ENCODE data around the gene PIP5K1A.
A peak's percentile ranks its signal among the peaks of the same experiment; 100 is the strongest.
"Not testable (repeated sequence)": the region's sequence is repeated elsewhere in the genome, so short reads cannot be mapped to it uniquely, and the experiment has no call there.

PIP5K1A gene

DNA sequence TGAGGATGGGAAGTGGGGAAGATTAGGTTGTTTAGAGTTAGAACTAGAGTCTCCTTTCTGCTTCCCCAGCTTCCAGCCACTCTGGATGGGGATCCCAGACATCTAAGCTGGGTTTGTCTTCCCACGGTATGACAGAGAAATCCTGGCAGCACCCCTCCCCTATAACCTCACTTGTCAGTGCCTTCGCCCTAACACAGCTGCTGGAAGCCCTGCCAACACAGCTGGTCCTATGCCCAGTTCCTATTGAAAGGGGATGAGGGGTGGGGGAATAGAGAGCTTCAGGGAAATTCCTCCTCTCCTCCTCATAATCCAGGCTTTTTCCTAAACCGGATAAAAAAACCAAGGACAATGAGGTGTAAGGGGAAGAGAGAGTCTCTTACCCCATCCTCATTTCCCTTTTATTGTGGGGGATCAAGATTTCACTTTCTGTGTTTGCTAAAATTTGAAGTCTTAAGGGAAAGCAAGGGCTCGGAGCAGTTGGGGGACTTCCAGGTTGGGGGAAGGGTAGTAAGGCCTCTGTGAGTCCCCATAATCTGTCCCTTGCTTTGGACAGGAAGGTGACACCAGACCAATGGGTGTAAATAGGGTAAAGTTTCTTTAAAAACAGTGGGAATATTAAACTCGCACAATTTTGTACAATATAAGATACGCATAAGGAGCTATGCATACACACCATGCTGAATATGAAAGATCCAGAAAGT is 23.2 kb upstream of the PIP5K1A start:
- TF ChIP-seq, protein P1, sequence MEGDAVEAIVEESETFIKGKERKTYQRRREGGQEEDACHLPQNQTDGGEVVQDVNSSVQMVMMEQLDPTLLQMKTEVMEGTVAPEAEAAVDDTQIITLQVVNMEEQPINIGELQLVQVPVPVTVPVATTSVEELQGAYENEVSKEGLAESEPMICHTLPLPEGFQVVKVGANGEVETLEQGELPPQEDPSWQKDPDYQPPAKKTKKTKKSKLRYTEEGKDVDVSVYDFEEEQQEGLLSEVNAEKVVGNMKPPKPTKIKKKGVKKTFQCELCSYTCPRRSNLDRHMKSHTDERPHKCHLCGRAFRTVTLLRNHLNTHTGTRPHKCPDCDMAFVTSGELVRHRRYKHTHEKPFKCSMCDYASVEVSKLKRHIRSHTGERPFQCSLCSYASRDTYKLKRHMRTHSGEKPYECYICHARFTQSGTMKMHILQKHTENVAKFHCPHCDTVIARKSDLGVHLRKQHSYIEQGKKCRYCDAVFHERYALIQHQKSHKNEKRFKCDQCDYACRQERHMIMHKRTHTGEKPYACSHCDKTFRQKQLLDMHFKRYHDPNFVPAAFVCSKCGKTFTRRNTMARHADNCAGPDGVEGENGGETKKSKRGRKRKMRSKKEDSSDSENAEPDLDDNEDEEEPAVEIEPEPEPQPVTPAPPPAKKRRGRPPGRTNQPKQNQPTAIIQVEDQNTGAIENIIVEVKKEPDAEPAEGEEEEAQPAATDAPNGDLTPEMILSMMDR (IDR thresholded peaks at IDR 0.05; ENCODE audit: low read depth, low read length) = no peak
- in situ Hi-C loops (cut with HindIII; ENCODE audit: low sequenced_read_pairs) = no loop called here
- H3K4me3 ChIP-seq (ENCODE audit: low read depth, low read length) = no peak overlapping the region
- DNase-seq (ENCODE audit: low read depth, low spot score) = no peak

DNA sequence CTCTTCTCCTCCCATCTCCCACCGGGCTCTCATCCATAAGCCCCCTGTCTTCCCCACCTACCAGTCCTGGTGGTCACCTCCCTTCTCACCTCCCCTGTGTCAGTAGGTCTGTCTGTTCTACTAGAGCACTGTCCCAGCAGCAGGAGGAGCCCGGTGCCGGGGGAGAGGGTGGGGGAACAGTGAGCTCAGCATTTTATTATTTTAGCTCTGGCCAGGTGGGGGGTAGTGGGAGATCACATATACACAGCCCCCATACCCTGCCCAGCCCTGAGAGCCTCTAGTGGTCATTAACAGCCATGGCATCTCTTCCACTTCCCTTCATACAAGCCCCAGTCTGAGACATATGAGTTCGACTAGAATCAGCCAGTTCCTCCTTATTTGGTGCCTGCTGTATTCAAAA is 22.5 kb upstream of the PIP5K1A start, which contains the start of gene TMOD4:
TMOD4 (minus strand) TSS at position 119 of the 400 bp plus-strand sequence. CDS start 1,106 bp downstream, outside the sequence.
- DNase-seq (ENCODE audit: low read depth, low spot score) = peak; percentile 13
- TF ChIP-seq, protein P1 (IDR thresholded peaks at IDR 0.05; ENCODE audit: low read depth, low read length) = peak; percentile 70
- in situ Hi-C loops (cut with HindIII; ENCODE audit: low sequenced_read_pairs) = no loop called here

DNA sequence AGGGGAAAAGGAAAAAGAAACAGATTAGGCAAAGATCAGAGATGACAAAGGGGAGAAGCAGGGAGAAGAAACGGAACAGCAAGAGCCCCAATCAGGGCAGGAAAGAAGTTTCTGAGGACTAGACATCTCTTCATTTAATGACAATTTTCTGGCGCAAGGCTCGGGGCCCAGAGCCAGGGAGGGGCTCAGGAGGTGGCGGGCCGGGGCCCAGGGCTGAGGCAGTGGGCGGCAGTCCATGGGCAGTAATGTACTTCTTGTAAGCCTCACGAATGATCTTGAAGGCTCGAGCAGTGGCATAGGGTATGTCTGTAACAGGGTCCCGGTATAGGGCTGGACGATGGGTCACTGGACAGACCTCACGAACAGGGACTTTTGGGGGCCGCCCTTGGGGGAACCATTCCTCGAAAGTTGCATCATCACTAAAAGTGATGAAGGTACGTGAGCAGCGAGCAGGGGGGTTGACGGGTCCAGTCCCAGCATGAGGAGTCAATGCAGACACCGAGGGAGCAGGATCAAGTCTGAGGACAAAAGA is 21.8 kb upstream of the PIP5K1A start:
- DNase-seq (ENCODE audit: low read depth, low spot score) = no peak
- TF ChIP-seq, protein P1 (IDR thresholded peaks at IDR 0.05; ENCODE audit: low read depth, low read length) = no peak
- H3K4me3 ChIP-seq (ENCODE audit: low read depth, low read length) = no peak overlapping the region
- in situ Hi-C loops (cut with HindIII; ENCODE audit: low sequenced_read_pairs) = no loop called here

More for the DNA sequence above, 22.5 kb upstream of the PIP5K1A start, which contains the start of gene TMOD4:
- H3K4me3 ChIP-seq (ENCODE audit: low read depth, low read length) = no peak within 1 kb of the TSS

DNA sequence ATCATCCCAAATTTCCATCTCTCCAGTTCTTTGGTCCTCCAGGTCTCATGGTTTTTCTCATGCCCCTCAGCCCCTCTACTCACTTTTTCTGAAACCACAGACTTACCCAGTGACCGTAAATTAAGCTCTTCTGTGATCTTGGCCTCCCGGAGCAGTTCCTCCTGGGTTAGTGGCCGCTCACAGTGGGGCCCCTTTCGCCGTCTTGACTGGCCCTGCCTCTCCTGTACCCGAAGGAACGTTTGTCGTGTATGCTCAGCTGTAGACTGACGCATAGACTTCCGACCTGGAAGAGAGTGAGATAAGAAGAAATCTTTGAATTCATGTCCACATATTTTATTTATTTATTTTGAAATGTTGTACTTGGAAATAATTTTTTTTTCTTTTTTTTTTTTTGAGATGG is 14.1 kb upstream of the PIP5K1A start:
- TF ChIP-seq, protein P1 (IDR thresholded peaks at IDR 0.05; ENCODE audit: low read depth, low read length) = no peak
- in situ Hi-C loops (cut with HindIII; ENCODE audit: low sequenced_read_pairs) = no loop called here
- no peak for DNase-seq (ENCODE audit: low read depth, low spot score)
- H3K4me3 ChIP-seq (ENCODE audit: low read depth, low read length) = no peak overlapping the region

DNA sequence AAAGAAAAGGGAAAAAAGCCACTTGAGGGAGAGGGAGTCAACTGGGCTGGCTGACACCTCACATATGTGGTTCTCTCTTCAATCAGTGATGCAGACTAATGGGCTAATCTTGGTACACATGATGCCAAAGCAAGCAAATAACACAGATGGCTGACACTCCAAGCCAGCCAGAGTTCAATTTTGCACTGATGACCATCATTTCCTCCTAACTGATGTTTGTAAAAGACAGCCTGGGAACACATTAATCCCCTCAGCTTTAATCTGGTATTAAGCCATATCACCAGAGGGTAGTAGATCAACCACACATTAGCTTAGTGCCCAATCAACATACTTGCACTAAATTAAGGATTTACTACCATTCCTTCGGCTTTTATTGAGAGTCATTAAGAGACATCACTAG is 11.1 kb upstream of the PIP5K1A start:
- in situ Hi-C loops (cut with HindIII; ENCODE audit: low sequenced_read_pairs) = no loop called here
- no peak for DNase-seq (ENCODE audit: low read depth, low spot score)
- TF ChIP-seq, protein P1 (IDR thresholded peaks at IDR 0.05; ENCODE audit: low read depth, low read length) = no peak
- no peak overlapping the region for H3K4me3 ChIP-seq (ENCODE audit: low read depth, low read length)

DNA sequence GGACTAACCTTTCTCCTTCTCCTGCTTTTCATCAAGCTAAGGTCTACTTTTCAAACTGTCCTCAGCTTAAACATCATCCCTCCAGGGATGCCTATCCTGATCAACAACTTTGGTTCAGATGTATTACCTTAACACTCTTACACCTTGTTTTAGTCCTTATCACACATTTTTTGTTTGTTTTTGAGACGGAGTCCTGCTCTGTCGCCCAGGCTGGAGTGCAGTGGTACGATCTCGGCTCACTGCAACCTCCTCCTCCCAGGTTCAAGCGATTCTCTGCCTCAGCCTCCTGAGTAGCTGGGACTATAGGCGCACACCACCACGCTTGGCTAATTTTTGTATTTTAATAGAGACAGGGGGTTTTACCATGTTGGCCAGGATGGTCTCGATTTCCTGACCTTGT is 9.7 kb upstream of the PIP5K1A start:
- DNase-seq (ENCODE audit: low read depth, low spot score); in situ Hi-C loops (cut with HindIII; ENCODE audit: low sequenced_read_pairs): not testable (repeated sequence)
- H3K4me3 ChIP-seq (ENCODE audit: low read depth, low read length) = peak overlapping the region; percentile 84
